ENCODE measurements around the gene C3orf22. TPM values are rescaled to one million over a fixed set of nuclear protein-coding genes. Genes with fewer than 3 reads are reported as not detected.

The C3orf22 gene
- total RNA-seq, 5 donors from 2014 or later (not counting 1 experiment from before 2014, with no cell fraction given), result not detected

DNA sequence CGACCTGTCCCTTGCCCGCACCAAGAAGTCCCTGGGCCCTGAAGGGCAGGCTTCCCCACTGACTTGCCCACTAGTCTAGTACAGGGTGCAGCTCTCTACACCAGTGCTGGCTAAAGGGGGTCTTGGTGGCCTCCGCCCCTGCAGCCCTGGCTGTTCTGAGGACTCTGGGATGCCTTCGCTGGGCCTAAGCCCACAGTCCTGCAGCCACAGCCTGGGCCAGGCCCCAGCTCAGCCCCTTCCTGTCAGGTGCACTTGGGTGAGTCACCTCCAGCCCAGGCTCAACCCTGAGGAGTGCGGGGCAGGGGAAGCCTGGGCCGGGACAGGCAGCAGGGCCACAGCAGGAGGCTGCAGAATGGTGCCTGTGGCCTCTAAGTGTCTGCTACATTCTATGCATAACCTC is 971 bp downstream of the C3orf22 start:
- no peak overlapping the region for H3K4me3 ChIP-seq (ENCODE audit: control insufficient read depth in 1 of 2, extremely low read depth in 1 of 2, low read length in 1 of 2)
- H3K27me3 ChIP-seq (replicated peaks in 1 of 2; ENCODE audit: control insufficient read depth in 2 of 2, extremely low read depth in 1 of 2, insufficient read depth in 2 of 2, low read length in 1 of 2), result peaks cover 0 to 17% of the 10 kb centered on the region in 2 experiments
- ChIA-PET CTCF (no interaction called here), POLR2A (no interaction called here)
- Mint-ChIP-seq H3K36me3 (no peaks in the 10 kb centered on the region), H3K27me3 (peaks cover 0 to 3% of the 10 kb centered on the region in 2 donors), H3K4me3 (no peak overlapping the region), H3K9me3 (peaks cover 0 to 12% (median 11%) of the 10 kb centered on the region in 3 donors), H3K4me1 (no peaks in the 10 kb centered on the region), H3K27ac (no peak overlapping the region)
- no peaks in the 10 kb centered on the region for H3K4me1 ChIP-seq (ENCODE audit: control insufficient read depth in 1 of 2, extremely low read depth in 1 of 2, insufficient read depth in 2 of 2, low read length in 2 of 2)
- H3K36me3 ChIP-seq (ENCODE audit: control insufficient read depth in 2 of 2, extremely low read depth in 1 of 2, insufficient read depth in 1 of 2, low read length in 1 of 2), result no peaks in the 10 kb centered on the region
- DNase-seq (no peak), ATAC-seq (replicated peaks in 1 of 4) (no peak)
- no peak overlapping the region for H3K27ac ChIP-seq (ENCODE audit: low read length)
- 82% methylated on average over 6 of the region's 6 CpGs for WGBS (ENCODE audit: insufficient coverage)
- H3K9me3 ChIP-seq, result peaks cover 3% of the 10 kb centered on the region

DNA sequence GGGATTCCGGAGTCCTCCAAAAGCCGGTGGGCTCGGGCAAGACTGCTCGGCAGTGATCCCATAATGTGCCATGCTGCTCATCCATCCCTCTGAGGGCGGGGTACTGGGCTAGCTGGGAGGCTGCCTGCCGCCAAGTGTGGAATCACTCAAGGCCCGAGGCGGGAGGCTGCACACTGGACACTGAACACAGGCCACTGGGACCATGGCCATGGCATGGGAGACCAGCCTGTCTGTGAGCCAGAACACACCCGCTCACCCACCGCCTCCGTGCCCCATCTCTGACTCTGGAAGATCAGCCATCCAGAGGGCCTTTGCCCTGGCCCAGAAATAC is 1.4 kb downstream of the C3orf22 start:
- ATAC-seq (replicated peaks in 1 of 4), result no peak
- CTCF ChIA-PET, result no interaction called here
- Histone ChIP-seq H3K4me3 (ENCODE audit: control insufficient read depth in 1 of 2, extremely low read depth in 1 of 2, low read length in 1 of 2) (no peak overlapping the region), H3K9me3 (peaks cover under 1% of the 10 kb centered on the region), H3K4me1 (ENCODE audit: control insufficient read depth in 1 of 2, extremely low read depth in 1 of 2, insufficient read depth in 2 of 2, low read length in 2 of 2) (no peaks in the 10 kb centered on the region), H3K27me3 (replicated peaks in 1 of 2; ENCODE audit: control insufficient read depth in 2 of 2, extremely low read depth in 1 of 2, insufficient read depth in 2 of 2, low read length in 1 of 2) (peaks cover 0 to 20% of the 10 kb centered on the region in 2 experiments), H3K36me3 (ENCODE audit: control insufficient read depth in 2 of 2, extremely low read depth in 1 of 2, insufficient read depth in 1 of 2, low read length in 1 of 2) (no peaks in the 10 kb centered on the region), H3K27ac (ENCODE audit: low read length) (no peak overlapping the region)
- DNase-seq, result peak in 3 of 35 experiments; percentile 2 to 23 (median 4)
- POLR2A ChIA-PET, result no interaction called here
- H3K9me3 Mint-ChIP-seq, result peaks cover 0 to 9% (median 8%) of the 10 kb centered on the region in 3 donors
- no peaks in the 10 kb centered on the region for H3K4me1 Mint-ChIP-seq
- WGBS (ENCODE audit: insufficient coverage), result 91% methylated on average over 11 of the region's 11 CpGs
- no peak overlapping the region for H3K4me3 Mint-ChIP-seq
- no peaks in the 10 kb centered on the region for H3K36me3 Mint-ChIP-seq
- peaks cover 0 to 3% of the 10 kb centered on the region in 2 donors for H3K27me3 Mint-ChIP-seq
- no peak overlapping the region for H3K27ac Mint-ChIP-seq

DNA sequence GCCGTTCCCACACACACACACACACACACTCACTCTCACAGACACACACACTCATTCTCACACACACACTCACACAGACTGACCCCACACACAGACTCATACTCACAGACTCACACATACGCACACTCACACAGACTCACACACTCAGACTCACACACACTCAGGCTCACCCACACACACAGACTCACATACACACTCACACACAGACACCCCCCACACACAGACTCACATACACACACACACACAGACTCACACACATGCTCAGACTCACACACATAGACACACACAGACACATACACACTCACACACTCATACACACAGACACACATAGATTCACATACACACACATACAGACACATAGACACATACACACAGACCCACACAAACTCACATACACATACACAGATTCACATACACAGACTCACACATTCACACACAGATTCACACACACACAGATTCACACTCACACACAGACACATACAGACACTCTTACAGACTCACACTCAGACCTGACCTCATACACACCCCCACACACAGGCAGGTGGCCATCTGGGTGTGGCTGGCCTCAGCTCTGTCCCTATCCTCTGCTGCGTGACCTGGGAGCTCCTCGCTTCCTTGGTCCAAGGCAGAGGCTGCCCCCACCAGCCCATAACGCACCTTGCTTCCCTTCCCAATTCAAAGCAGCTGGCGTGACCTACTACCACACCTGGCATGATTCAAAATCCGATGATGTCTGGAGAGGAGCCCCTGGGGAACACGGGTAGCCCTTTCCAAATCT is 1.9 kb downstream of the C3orf22 start:
- no peak for ATAC-seq (replicated peaks in 1 of 4)
- Histone ChIP-seq H3K4me1 (ENCODE audit: control insufficient read depth in 1 of 2, extremely low read depth in 1 of 2, insufficient read depth in 2 of 2, low read length in 2 of 2) (no peaks in the 10 kb centered on the region), H3K27ac (ENCODE audit: low read length) (no peak overlapping the region), H3K36me3 (ENCODE audit: control insufficient read depth in 2 of 2, extremely low read depth in 1 of 2, insufficient read depth in 1 of 2, low read length in 1 of 2) (no peaks in the 10 kb centered on the region), H3K4me3 (ENCODE audit: control insufficient read depth in 1 of 2, extremely low read depth in 1 of 2, low read length in 1 of 2) (no peak overlapping the region), H3K27me3 (replicated peaks in 1 of 2; ENCODE audit: control insufficient read depth in 2 of 2, extremely low read depth in 1 of 2, insufficient read depth in 2 of 2, low read length in 1 of 2) (peaks cover 0 to 20% of the 10 kb centered on the region in 2 experiments), H3K9me3 (no peaks in the 10 kb centered on the region)
- Mint-ChIP-seq H3K27me3 (peaks cover 0 to 3% of the 10 kb centered on the region in 2 donors), H3K4me1 (no peaks in the 10 kb centered on the region), H3K9me3 (peaks cover 0 to 4% (median 4%) of the 10 kb centered on the region in 3 donors), H3K27ac (no peak overlapping the region), H3K36me3 (no peaks in the 10 kb centered on the region), H3K4me3 (no peak overlapping the region)
- POLR2A ChIA-PET, result no interaction called here
- CTCF ChIA-PET, result no interaction called here
- 89% methylated on average over 8 of the region's 8 CpGs for WGBS (ENCODE audit: insufficient coverage)
- peak in 2 of 35 experiments; percentile 10 for DNase-seq

DNA sequence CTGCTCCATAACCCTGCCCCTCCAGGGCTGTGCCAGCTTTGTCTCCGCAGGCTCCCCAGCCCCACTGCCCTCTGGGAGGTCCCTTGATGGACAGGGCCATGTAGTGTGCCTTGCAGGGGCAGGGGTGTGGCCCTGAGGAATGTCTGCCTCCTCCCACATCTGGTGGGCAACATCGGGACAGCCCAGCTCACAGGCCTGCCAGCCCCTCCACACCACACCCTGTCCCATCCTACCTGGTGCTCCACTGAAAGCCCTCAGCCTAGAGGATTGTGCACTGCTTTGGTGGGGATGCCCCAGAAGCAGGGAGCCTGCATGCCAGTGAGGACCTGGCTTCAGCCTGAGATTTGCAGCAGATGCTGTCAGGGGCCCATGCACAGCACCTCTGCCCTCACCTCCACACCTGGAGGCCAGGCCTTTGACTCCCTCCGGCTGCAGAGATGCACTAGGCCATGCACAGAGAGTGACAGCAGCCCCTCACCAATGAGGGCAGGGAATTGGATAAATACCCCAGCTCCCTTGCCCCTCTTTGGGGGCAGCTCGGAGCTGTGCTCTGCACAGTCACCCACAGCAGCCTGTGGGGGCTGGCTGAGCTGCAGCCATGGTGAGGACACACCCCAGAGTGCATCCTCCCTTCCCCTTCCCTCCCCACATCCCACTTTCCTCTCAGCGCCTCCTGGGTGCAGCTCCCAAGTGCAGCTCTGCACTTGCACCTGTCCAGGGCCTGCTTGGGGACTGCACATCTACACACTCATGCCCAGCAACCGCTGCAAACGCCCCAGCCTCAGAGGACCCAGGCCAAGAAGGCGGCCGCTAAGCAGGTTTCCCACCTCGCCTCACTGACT is 2.7 kb downstream of the C3orf22 start:
- DNase-seq, result peak in 3 of 35 experiments; percentile 3 to 16 (median 12)
- H3K36me3 ChIP-seq (ENCODE audit: control insufficient read depth in 2 of 2, extremely low read depth in 1 of 2, insufficient read depth in 1 of 2, low read length in 1 of 2), result no peaks in the 10 kb centered on the region
- no peak overlapping the region for H3K4me3 ChIP-seq (ENCODE audit: control insufficient read depth in 1 of 2, extremely low read depth in 1 of 2, low read length in 1 of 2)
- H3K36me3 Mint-ChIP-seq, result no peaks in the 10 kb centered on the region
- no peak overlapping the region for H3K4me3 Mint-ChIP-seq
- peaks cover 2 to 4% of the 10 kb centered on the region in 2 donors for H3K27me3 Mint-ChIP-seq
- ChIA-PET CTCF (interaction anchor here in 1 of 2 donors (0.6 kb wide), 1 partner anchor 357 kb away, joined by 8 read pairs; no protein-coding TSS in a partner anchor), POLR2A (no interaction called here)
- H3K4me1 Mint-ChIP-seq, result no peaks in the 10 kb centered on the region
- no peaks in the 10 kb centered on the region for H3K9me3 Mint-ChIP-seq
- no peak overlapping the region for H3K27ac ChIP-seq (ENCODE audit: low read length)
- no peak for ATAC-seq (replicated peaks in 1 of 4)
- H3K9me3 ChIP-seq, result no peaks in the 10 kb centered on the region
- H3K27ac Mint-ChIP-seq, result no peak overlapping the region
- WGBS (ENCODE audit: insufficient coverage), result 77% methylated on average over 8 of the region's 10 CpGs
- peaks cover 0 to 22% of the 10 kb centered on the region in 2 experiments for H3K27me3 ChIP-seq (replicated peaks in 1 of 2; ENCODE audit: control insufficient read depth in 2 of 2, extremely low read depth in 1 of 2, insufficient read depth in 2 of 2, low read length in 1 of 2)
- H3K4me1 ChIP-seq (ENCODE audit: control insufficient read depth in 1 of 2, extremely low read depth in 1 of 2, insufficient read depth in 2 of 2, low read length in 2 of 2), result no peaks in the 10 kb centered on the region

DNA sequence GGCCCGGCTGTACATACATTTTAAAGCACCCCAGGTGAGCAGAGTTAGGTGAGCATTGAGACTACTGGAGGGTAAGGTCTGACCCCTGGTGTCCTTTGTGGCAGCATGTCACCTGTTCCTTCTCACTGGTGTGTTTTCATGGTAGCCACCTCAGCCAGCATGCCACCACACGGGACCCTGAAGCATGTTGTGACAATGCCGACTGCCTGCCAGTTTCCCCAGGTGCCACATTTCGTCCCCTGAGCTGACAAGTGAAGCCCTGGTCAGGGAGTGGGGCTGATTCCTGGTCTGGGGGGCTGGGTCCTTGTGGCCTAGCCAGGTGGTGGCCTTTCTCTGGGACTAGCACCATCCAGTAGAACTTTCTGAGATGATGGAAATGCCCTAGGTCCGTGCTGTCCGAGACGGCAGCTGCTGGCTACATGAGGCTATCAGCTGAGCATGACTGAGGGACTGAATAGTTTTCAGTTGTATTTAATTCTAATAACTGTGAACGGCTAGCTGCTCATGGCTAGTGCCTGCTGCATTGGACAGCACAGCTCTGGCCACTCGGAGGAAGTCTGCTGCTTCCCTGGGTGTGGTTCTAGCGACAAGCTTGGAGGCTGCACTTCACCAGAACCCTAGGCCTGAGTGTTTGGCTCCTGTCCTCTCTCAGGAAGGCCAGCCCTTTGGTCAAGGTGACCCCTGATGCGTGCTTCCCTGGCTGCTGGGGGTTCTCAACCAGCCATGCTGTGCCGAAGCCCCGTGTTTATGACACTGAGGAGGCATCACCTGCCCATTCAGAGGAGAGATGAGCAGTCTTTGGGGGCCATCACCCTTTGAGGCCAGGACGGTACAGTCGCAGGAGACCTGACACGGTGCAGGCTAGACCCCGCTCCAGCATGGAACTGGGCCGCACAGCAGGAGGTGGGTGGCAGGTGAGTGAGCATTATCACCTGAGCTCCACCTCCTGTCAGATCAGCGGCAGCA is 3.9 kb downstream of the C3orf22 start:
- CTCF ChIA-PET, result no interaction called here
- H3K27ac ChIP-seq (ENCODE audit: low read length), result no peak overlapping the region
- no peaks in the 10 kb centered on the region for H3K9me3 ChIP-seq
- no peaks in the 10 kb centered on the region for H3K36me3 ChIP-seq (ENCODE audit: control insufficient read depth in 2 of 2, extremely low read depth in 1 of 2, insufficient read depth in 1 of 2, low read length in 1 of 2)
- DNase-seq (peak in 3 of 35 experiments; percentile 3 to 16 (median 4)), ATAC-seq (replicated peaks in 1 of 4) (no peak)
- Mint-ChIP-seq H3K4me3 (no peak overlapping the region), H3K4me1 (no peaks in the 10 kb centered on the region), H3K27ac (no peak overlapping the region), H3K27me3 (peaks cover 5 to 9% of the 10 kb centered on the region in 2 donors), H3K36me3 (no peaks in the 10 kb centered on the region), H3K9me3 (no peaks in the 10 kb centered on the region)
- H3K27me3 ChIP-seq (replicated peaks in 1 of 2; ENCODE audit: control insufficient read depth in 2 of 2, extremely low read depth in 1 of 2, insufficient read depth in 2 of 2, low read length in 1 of 2), result peaks cover 0 to 34% of the 10 kb centered on the region in 2 experiments
- no peaks in the 10 kb centered on the region for H3K4me1 ChIP-seq (ENCODE audit: control insufficient read depth in 1 of 2, extremely low read depth in 1 of 2, insufficient read depth in 2 of 2, low read length in 2 of 2)
- H3K4me3 ChIP-seq (ENCODE audit: control insufficient read depth in 1 of 2, extremely low read depth in 1 of 2, low read length in 1 of 2), result no peak overlapping the region
- POLR2A ChIA-PET, result no interaction called here
- WGBS (ENCODE audit: insufficient coverage), result 78% methylated on average over 15 of the region's 19 CpGs

Data from T-cell (primary cell).